Umbilical cord (tissue), 2 donors: ENCODE results near the gene USP20. TPM values are rescaled to one million over a fixed set of nuclear protein-coding genes. Genes with fewer than 3 reads are reported as not detected.

Experiments
- DNase-seq: peaks from one replicate; pipeline ENCODE4 v3.0.0-alpha.2; 2015; ENCODE audit warnings: low spot score
- total RNA-seq: library from RNA; depleted of rRNA; stranded (reverse); fragments of >200 nt; gene quantifications from one replicate; pipeline ENCODE4 v1.2.3, GENCODE V29; 2014; ENCODE audit warnings: low replicate concordance; ENCODE audit not compliant: insufficient read depth

USP20 gene
- total RNA-seq, 1 donor from 2014 or later = 27.2 TPM

DNA sequence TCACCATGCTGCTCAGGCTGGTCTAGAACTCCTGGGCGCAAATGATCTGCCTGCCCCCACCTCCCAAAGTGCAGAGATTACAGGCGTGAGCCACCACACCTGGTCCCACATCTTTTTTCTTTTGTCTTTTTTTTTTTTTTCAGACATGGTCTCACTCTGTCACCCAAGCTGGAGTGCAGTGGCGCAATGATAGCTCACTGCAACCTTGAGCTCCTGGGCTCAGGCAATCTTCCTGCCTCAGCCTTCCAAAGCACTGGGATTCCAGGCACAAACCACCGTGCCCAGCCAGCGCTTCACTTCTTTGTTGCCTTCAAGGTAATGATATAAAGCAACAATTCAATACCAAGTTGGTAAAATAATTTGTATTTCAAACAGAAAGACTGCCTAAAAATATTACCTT lies 78.8 kb downstream of the USP20 start:
- DNase-seq = no peak

DNA sequence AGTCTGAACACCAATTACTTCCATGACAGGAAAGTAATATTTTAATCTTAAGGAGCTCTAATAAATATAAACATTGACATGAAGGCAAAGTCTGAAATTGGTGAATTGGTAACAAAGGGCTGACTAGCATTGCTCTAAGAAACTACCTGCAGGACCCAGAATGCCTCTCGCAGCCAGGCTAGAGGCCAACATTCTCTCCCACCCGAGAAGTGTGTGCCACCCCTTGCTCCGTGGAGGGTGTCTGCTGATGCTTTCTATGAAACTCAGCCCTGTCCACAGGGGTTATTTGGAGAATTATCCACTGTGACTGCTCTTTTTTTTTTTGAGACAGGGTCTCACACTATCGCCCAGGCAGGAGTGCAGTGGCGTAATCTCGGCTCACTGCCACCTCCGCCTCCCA lies 81.4 kb downstream of the USP20 start:
- DNase-seq = no peak

DNA sequence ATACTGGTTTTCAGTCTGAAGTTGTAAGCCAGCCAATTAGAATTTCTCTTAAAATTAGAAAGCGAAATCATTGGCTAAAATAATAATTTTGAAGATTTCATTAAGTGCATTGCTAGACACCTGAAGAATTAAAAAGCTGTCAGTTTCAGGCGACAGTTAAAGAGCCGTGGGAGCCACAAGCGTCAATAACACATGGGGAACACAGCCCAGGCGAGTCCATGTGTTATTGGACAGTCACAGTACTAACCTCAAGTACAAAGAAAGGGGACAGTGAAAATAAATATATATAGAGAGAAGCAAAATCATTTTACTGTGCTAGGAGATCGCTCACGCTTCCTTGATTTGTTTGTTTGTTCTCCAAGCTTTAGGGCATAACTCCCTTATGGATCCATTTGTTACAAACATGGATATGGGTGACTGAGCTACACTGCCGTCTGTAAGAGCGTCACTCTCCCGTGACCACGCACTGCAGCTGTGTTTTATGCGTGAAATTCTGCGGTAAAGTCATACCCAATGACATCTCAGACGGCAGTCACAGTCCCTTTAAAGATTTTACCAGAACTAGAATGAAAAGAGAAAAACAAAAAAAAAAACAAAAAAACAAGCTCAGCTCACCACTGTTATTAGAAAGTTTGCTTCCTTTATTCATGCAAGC lies 83.2 kb downstream of the USP20 start:
- no peak for DNase-seq

DNA sequence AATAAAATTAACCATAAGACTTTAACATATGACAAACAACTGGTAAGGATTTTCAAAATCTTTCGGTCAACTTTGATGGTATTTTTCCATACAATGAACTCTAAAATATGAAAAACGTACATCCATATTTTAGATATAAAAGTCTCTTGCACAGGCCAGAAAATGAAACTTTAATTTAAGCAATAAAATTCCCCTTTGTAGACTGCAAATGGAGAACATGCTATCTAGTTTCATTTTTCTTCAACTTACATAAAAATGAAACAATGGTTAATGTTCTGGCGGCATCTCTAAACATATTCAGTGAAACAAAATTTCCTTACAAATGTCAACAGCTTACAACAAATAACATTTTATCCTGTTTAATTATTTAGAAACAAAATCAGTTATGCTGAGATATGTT lies 84.0 kb downstream of the USP20 start:
- DNase-seq = no peak

DNA sequence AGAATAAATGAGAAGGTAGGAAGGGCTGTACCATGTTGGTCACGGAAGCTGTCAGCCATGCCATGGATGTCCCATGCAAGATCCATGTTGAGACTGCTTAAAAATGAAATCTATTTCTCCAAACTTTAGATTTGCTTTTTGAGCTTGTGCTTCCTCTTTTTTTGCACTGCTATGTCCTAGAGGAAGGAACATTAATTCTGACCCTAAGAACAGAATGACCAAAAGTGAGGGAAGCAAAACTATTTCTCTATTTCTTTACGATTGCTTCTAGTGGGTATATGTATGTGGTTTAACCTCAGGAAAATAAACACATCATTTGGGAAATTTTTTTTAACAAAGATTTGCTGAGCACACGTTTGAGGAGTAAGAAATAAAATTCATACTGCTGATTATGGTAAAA lies 84.6 kb downstream of the USP20 start:
- DNase-seq = no peak

DNA sequence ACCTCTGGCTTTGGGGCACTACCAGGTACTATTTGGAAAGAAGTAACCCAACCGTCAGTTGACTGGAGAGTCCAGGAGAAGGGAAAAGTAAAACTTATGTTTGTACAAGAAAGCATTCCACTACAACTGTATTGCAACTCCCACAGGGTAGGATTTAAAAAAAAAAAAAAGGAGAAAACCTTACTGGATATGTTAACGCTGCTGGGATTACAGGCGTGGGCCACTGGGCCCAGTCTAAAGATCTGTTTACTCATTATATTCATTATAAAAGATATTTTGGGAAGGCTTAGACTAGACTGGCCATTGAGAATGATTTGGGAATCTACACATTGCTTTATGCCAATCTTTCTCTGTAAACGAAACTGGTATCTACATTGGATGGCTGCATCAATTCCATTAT lies 86.6 kb downstream of the USP20 start:
- no peak for DNase-seq

DNA sequence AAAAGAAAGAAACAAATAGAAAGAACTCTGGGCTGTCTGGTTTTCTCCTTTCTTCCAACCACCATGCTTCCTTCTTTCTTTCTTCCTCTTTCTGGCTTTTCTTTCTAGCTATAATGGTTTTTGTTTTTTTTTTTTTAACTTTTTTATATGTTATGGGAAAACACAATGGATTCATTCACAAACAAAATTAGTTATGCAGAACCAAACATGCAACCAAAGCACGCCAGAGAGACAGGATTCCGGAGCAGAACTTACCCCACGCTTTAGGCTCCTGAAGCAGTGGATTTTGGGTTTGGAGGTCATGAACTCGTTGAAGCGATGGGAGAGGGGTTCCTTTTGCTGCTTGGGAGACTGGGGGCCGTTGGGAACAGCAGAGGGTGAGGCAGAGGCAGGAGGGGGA lies 88.3 kb downstream of the USP20 start:
- no peak for DNase-seq

DNA sequence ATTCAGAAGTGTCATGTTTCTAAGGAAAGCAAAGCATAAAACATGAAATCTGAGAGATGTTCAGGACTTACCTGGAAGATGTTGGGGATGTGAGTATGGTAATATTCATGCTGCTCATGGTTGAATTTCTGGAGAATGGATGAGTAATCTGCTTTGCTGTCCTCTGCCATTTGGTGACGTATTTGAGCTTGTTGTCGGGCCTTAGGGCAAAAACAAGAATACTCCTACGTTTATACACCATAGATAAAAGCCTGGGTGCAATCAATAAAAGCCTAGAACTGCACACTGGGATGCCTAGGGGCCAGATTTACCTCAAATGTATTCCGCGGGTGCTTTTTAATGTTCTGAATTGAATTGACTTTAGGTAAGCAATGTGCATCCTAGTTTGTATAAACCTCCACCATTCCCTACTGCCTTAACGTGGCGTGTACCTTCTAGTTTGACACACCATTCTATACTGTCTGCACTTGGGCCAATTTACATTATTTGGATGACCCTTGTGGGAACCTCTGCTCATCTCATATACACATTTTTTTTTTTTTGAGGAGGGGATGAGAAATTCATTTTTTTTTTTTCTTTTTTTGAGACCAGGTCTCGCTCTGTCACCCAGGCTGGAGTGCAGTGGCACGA lies 94.4 kb downstream of the USP20 start:
- no peak for DNase-seq

DNA sequence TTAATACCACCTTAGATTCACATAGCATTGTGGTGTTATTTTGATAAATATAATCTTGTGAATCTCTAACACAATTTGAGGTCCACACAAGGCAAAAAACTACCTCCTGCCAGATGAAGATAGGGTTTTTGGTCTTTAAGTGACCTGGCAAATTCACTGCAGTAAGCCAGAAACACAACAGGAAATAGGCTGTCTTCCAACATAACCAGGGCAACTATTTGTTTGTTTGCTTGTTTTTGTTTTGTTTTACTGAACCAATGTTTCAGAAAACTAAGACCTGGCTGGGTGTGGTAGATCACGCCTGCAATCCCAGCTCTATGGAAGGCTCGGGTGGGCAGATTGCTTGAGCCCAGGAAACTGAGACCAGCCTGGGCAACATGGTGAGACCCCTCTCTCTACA lies 95.5 kb downstream of the USP20 start:
- DNase-seq = no peak

Other genes with a start within 250 kb of the USP20 start
- 1.2 TPM for gene C9orf50, start 214.4 kb upstream of the USP20 start, total RNA-seq
- gene NTMT1, start 209.3 kb upstream of the USP20 start, total RNA-seq = 13.5 TPM
- gene ASB6, start 193.3 kb upstream of the USP20 start, total RNA-seq = 1.7 TPM
- gene PRRX2, start 169.8 kb upstream of the USP20 start, total RNA-seq = 10.4 TPM
- gene PTGES, start 82.4 kb upstream of the USP20 start, total RNA-seq = 50.8 TPM
- 29.4 TPM for gene TOR1B, start 32.3 kb upstream of the USP20 start, total RNA-seq
- gene TOR1A, start 11.3 kb upstream of the USP20 start, total RNA-seq = 13.0 TPM
- gene C9orf78, start 183 bp upstream of the USP20 start, total RNA-seq = 49.1 TPM
- 88.1 TPM for gene FNBP1, start 207.7 kb downstream of the USP20 start, total RNA-seq
- 53.7 TPM for gene GPR107, start 218.4 kb downstream of the USP20 start, total RNA-seq